BLaER1 (cell line): ENCODE data around the gene CD99L2.
"Not testable (repeated sequence)": the region's sequence is repeated elsewhere in the genome, so short reads cannot be mapped to it uniquely, and the experiment has no call there.

Experiments used
- H3K27ac ChIP-seq: shearing (Covaris generic); formaldehyde crosslinking; 2 replicates; pipeline ENCODE4 v1.8.1; 2022
- H3K27me3 ChIP-seq: shearing (Covaris generic); formaldehyde crosslinking; 2 replicates; pipeline ENCODE4 v1.8.1; 2022
- H3K36me3 ChIP-seq: shearing (Covaris generic); formaldehyde crosslinking; 2 replicates; pipeline ENCODE4 v1.8.1; 2022
- H3K4me1 ChIP-seq: shearing (Covaris generic); formaldehyde crosslinking; 2 replicates; pipeline ENCODE4 v1.8.1; 2022
- H3K4me2 ChIP-seq: shearing (Covaris generic); formaldehyde crosslinking; 2 replicates; pipeline ENCODE4 v1.8.1; 2022
- H3K4me3 ChIP-seq: shearing (Covaris generic); formaldehyde crosslinking; 2 replicates; pipeline ENCODE4 v1.8.1; 2022
- H3K9ac ChIP-seq: shearing (Covaris generic); formaldehyde crosslinking; 2 replicates; pipeline ENCODE4 v1.8.1; 2022
- H3K9me3 ChIP-seq: shearing (Covaris generic); formaldehyde crosslinking; 2 replicates; pipeline ENCODE4 v1.8.1; 2022
- H4K20me1 ChIP-seq: shearing (Covaris generic); formaldehyde crosslinking; 2 replicates; pipeline ENCODE4 v1.8.1; 2022
- Cebpa-rat ChIP-seq: shearing (Covaris generic); IDR thresholded peaks from 2 replicates; pipeline ENCODE4 v1.8.1; 2022

Gene CD99L2

GRCh38 chrX:150846130-150846529, 52.3 kb downstream of the CD99L2 start:
- Histone ChIP-seq H4K20me1 (0 out of 2 replicates have a peak, but pooled peaks cover 7% of the 10 kb centered on the region), H3K4me1 (peaks cover 7% of the 10 kb centered on the region), H3K27me3 (no peaks in the 10 kb centered on the region), H3K4me2 (no peak overlapping the region), H3K9ac (no peak overlapping the region), H3K9me3 (no peaks in the 10 kb centered on the region), H3K36me3 (no peaks in the 10 kb centered on the region), H3K4me3 (no peak overlapping the region), H3K27ac (no peak overlapping the region)
- no peak for TF ChIP-seq Cebpa-rat

- Histone ChIP-seq H3K27ac (no peak overlapping the region), H3K27me3 (no peaks in the 10 kb centered on the region), H3K4me1 (peaks cover 7% of the 10 kb centered on the region), H3K4me2 (no peak overlapping the region), H4K20me1 (0 out of 2 replicates have a peak, but pooled peaks cover 7% of the 10 kb centered on the region), H3K36me3 (no peaks in the 10 kb centered on the region), H3K9ac (no peak overlapping the region), H3K9me3 (no peaks in the 10 kb centered on the region), H3K4me3 (no peak overlapping the region)
- no peak for TF ChIP-seq Cebpa-rat
Observed at GRCh38 chrX:150845091-150845490, 53.4 kb downstream of the CD99L2 start.

GRCh38 chrX:150844016-150844415, 54.5 kb downstream of the CD99L2 start:
- Histone ChIP-seq H3K4me1 (peaks cover 4% of the 10 kb centered on the region), H3K27ac (no peak overlapping the region), H3K9ac (no peak overlapping the region), H4K20me1 (0 out of 2 replicates have a peak, but pooled peaks cover 7% of the 10 kb centered on the region), H3K9me3 (no peaks in the 10 kb centered on the region), H3K4me3 (no peak overlapping the region), H3K4me2 (no peak overlapping the region), H3K36me3 (no peaks in the 10 kb centered on the region), H3K27me3 (no peaks in the 10 kb centered on the region)
- no peak for TF ChIP-seq Cebpa-rat

DNA sequence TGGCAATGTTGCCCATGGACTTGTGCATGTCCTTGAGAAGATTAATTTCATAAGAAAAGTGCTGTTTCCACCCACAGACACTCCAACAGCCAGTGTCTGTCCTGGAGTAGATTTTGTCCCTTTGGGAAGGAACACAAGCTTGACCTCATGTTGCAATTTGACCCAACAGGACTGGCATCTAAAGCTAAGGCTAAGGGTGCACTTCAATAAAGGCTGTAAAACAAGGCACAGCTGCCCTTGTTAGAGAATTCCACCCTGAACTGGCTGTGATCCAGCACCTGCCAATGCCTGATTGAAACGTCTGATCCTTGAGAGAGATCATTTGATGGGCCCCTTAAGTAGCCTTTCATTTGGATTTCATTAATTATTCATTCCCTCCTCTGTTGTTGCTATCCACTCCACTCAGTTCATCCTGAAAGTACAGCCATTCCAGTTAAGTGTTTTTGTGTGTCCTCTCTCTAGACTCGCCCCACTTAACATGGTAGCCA, 56.2 kb downstream of the CD99L2 start:
- Histone ChIP-seq H3K36me3 (no peaks in the 10 kb centered on the region), H3K27me3 (no peaks in the 10 kb centered on the region), H3K4me3 (no peak overlapping the region), H3K4me2 (no peak overlapping the region), H3K27ac (no peak overlapping the region), H3K9ac (no peak overlapping the region), H3K9me3 (no peaks in the 10 kb centered on the region), H3K4me1 (no peaks in the 10 kb centered on the region), H4K20me1 (0 out of 2 replicates have a peak, but pooled peaks cover 7% of the 10 kb centered on the region)
- no peak for TF ChIP-seq Cebpa-rat

DNA sequence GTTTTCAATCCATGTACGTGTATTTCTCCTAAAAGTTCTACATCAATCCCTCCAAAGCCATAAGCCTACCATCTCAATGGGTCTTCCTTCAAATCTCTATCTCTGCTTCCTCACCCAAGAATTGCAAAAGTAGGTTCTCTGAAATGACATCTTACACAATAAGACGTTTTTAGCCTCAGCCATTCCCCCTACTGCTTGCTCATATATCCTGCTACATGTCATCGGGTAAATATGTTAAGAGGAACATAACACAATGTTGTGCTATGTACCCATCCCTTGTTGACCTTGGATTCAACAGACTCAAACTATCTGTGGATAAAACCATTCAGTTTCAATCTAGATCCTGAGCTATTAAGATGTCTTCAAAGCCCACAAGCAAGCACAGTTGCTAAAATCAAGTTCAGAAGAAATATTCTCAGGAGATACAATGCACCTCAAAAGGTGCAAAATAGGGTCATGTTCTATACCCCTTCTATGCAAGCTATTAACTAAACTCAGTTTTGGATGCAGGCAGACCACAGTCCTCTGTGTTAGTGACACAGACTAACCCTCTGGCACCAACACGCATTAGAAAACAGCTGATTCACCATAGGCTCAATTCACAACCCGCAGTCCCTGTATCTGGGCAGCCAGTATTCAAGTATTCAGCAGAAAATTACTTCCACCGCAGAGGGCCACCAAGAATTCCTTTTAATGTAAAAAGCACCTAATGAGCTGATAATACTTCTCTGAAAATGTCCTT, 56.8 kb downstream of the CD99L2 start:
- H4K20me1 ChIP-seq: 0 out of 2 replicates have a peak, but pooled peaks cover 7% of the 10 kb centered on the region
- TF ChIP-seq Cebpa-rat: no peak
- H3K9me3 ChIP-seq: no peaks in the 10 kb centered on the region
- no peak overlapping the region for H3K27ac ChIP-seq
- H3K4me2 ChIP-seq: no peak overlapping the region
- no peaks in the 10 kb centered on the region for H3K27me3 ChIP-seq
- no peak overlapping the region for H3K9ac ChIP-seq
- no peak overlapping the region for H3K4me3 ChIP-seq
- H3K4me1 ChIP-seq: no peaks in the 10 kb centered on the region
- no peaks in the 10 kb centered on the region for H3K36me3 ChIP-seq

DNA sequence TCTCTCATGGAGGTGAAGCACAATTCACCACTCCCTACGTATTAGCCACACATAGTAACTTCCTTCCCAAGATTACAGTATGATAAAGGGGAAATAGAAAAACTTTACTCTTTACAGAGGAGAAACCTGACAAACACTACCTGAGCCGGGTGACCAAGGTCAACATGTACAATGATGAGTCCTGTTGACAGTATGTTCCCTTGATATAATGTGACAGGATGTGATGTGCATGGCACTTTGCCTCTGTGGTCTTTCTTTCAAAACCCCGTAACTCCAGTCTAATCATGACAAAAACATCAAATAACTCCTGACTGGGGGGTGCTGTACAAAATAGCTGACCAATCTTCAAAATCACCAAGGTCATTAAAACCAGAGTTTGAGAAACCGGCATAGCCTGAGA, 60.6 kb downstream of the CD99L2 start:
- Histone ChIP-seq H3K4me3 (no peak overlapping the region), H3K9me3 (peaks cover 17% of the 10 kb centered on the region), H3K9ac (no peak overlapping the region), H3K27ac (no peak overlapping the region), H3K4me2 (no peak overlapping the region), H4K20me1 (0 out of 2 replicates have a peak, but pooled peaks cover 7% of the 10 kb centered on the region), H3K27me3 (no peaks in the 10 kb centered on the region), H3K36me3 (no peaks in the 10 kb centered on the region), H3K4me1 (no peaks in the 10 kb centered on the region)
- no peak for TF ChIP-seq Cebpa-rat

DNA sequence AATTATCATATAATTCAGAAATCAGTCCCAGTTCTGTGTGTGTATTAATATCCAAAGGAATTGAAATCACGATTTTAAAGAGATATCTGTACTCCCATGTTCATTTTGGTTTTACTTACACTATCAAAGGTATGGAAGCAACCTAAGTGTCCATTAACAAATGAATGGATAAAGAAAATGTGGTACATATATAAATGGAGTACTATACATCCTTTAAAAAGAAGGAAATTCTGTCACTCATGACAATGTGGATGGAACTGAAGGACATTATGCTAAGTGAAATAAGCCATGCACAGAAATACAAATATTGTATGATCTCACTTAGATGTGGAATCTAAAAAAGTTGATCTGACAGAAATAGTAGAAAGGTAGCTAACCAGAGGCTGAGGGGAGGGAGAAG, 63.8 kb downstream of the CD99L2 start:
- no peak for TF ChIP-seq Cebpa-rat

GRCh38 chrX:150833454-150834056, 64.9 kb downstream of the CD99L2 start:
- Histone ChIP-seq H3K4me1 (no peaks in the 10 kb centered on the region), H3K4me3 (no peak overlapping the region), H3K4me2 (no peak overlapping the region), H3K9me3 (peaks cover 17% of the 10 kb centered on the region), H3K9ac (no peak overlapping the region), H3K27ac (no peak overlapping the region), H3K36me3 (no peaks in the 10 kb centered on the region; the same call in 1 of the 2 replicates), H3K27me3 (no peaks in the 10 kb centered on the region), H4K20me1 (no peaks in the 10 kb centered on the region)
- no peak for TF ChIP-seq Cebpa-rat

More for the DNA sequence above, 63.8 kb downstream of the CD99L2 start:
- no peak overlapping the region for H3K4me3 ChIP-seq
- no peak overlapping the region for H3K4me2 ChIP-seq
- H3K27ac ChIP-seq: no peak overlapping the region
- no peaks in the 10 kb centered on the region for H3K27me3 ChIP-seq
- no peaks in the 10 kb centered on the region for H4K20me1 ChIP-seq
- H3K9ac ChIP-seq: no peak overlapping the region
- H3K4me1 ChIP-seq: no peaks in the 10 kb centered on the region
- H3K36me3 ChIP-seq: no peaks in the 10 kb centered on the region; the same call in 1 of the 2 replicates
- peaks cover 17% of the 10 kb centered on the region for H3K9me3 ChIP-seq

- no peak overlapping the region for H3K27ac ChIP-seq
- peaks cover 5% of the 10 kb centered on the region; the same call in 1 of the 2 replicates for H3K36me3 ChIP-seq
- H3K27me3 ChIP-seq: no peaks in the 10 kb centered on the region
- no peak for TF ChIP-seq Cebpa-rat
- no peak overlapping the region for H3K9ac ChIP-seq
- no peak overlapping the region for H3K4me3 ChIP-seq
- H3K4me2 ChIP-seq: no peak overlapping the region
- H4K20me1 ChIP-seq: no peaks in the 10 kb centered on the region
- no peaks in the 10 kb centered on the region for H3K4me1 ChIP-seq
- H3K9me3 ChIP-seq: peaks cover 17% of the 10 kb centered on the region
Observed at GRCh38 chrX:150831863-150832262, 66.6 kb downstream of the CD99L2 start.

DNA sequence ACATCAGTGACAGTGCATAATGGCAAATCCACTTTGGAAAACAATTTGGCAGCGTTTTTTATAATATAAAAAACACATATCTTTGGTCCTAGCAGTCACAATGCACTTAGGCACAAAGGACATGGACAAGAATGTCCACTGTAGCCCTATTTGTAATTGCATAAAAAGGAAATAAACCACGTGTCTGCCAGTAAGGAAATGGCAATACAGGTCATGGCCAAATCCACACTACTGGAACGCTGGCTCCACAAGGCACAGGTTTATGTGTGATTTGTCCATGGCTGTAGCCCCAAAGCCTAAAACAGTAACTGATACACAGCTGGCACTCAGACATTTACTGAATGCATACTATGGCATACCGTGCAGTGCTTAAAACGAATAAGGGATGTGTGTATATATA, 69.7 kb downstream of the CD99L2 start:
- Histone ChIP-seq H3K4me3 (no peak overlapping the region), H3K9me3 (peaks cover 6% of the 10 kb centered on the region; the same call in 1 of the 2 replicates), H3K4me2 (no peak overlapping the region), H3K27me3 (no peaks in the 10 kb centered on the region), H3K36me3 (peaks cover 5% of the 10 kb centered on the region; the same call in 1 of the 2 replicates), H3K27ac (no peak overlapping the region), H4K20me1 (no peaks in the 10 kb centered on the region), H3K9ac (no peak overlapping the region), H3K4me1 (no peaks in the 10 kb centered on the region)
- no peak for TF ChIP-seq Cebpa-rat

GRCh38 chrX:150824352-150824751, 74.1 kb downstream of the CD99L2 start:
- not testable (repeated sequence) for H3K4me3 ChIP-seq, H3K4me2 ChIP-seq, H3K27me3 ChIP-seq, H3K4me1 ChIP-seq, H4K20me1 ChIP-seq, H3K27ac ChIP-seq, H3K9ac ChIP-seq, H3K36me3 ChIP-seq, H3K9me3 ChIP-seq

DNA sequence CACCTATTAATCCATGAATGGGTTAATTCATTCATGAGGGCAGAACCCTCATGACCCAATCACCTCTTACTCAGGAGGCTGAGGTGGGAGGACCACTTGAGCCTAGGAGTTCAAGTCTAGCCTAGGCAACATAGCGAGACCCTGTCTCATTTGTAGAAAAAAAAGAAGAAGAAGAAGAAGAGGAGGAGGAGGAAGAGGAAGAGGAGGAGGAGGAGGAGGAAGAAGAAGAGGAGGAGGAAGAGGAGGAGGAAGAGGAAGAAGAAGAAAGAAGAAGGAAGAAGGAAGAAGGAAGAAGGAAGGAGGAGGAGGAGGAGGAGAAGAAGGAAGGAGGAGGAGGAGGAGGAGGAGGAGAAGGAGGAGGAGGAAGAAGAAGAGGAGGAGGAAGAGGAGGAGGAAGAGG, 74.6 kb downstream of the CD99L2 start:
- H3K27me3 ChIP-seq, H3K4me2 ChIP-seq, H3K27ac ChIP-seq, H3K9me3 ChIP-seq, H4K20me1 ChIP-seq, H3K36me3 ChIP-seq, H3K4me1 ChIP-seq, H3K4me3 ChIP-seq, H3K9ac ChIP-seq: not testable (repeated sequence)
